GM23338 (cell line): ENCODE measurements around the gene PPME1. TPM values are rescaled to one million over a fixed set of nuclear protein-coding genes. Genes with fewer than 3 reads are reported as not detected.

Experiments
- ATAC-seq: fragments of 200-7000 bp; cut with Tn5 transposase; 3 replicates; pipeline ENCODE4 v1.9.1; 2020
- DNase-seq: peaks from one replicate; pipeline ENCODE4 v3.0.0-alpha.2; 2015; ENCODE audit warnings: low spot score
- H2AFZ ChIP-seq: fragments of 200-600 bp; sonication (generic); 2 replicates; pipeline ENCODE4 v1.8.0; 2016; ENCODE audit warnings: antibody characterized with exemption, mild to moderate bottlenecking, moderate library complexity
- H3F3A ChIP-seq: fragments of 200-600 bp; sonication (generic); replicated peaks from 2 replicates; pipeline ENCODE4 v1.8.0; 2017; ENCODE audit warnings: antibody characterized with exemption, mixed run types, low read depth
- H3K27ac ChIP-seq: fragments of 200-600 bp; sonication (generic); 2 replicates; pipeline ENCODE4 v1.6.1; 2016; ENCODE audit warnings: low read depth
- H3K27me3 ChIP-seq: fragments of 200-600 bp; sonication (generic); 2 replicates; pipeline ENCODE4 v1.8.0; 2016; ENCODE audit warnings: mild to moderate bottlenecking, mixed run types, moderate library complexity; ENCODE audit not compliant: insufficient read depth
- H3K36me3 ChIP-seq: fragments of 200-600 bp; sonication (generic); 2 replicates; pipeline ENCODE4 v1.8.0; 2016; ENCODE audit warnings: mild to moderate bottlenecking; ENCODE audit not compliant: insufficient read depth
- H3K4me1 ChIP-seq: fragments of 200-600 bp; sonication (generic); 2 replicates; pipeline ENCODE4 v1.8.0; 2016; ENCODE audit warnings: mild to moderate bottlenecking, moderate library complexity; ENCODE audit not compliant: insufficient read depth
- H3K4me2 ChIP-seq: fragments of 200-600 bp; sonication (generic); 2 replicates; pipeline ENCODE4 v1.7.1; 2017; ENCODE audit warnings: mixed run types
- H3K4me3 ChIP-seq: fragments of 200-600 bp; sonication (generic); 2 replicates; pipeline ENCODE4 v1.6.1; 2016; ENCODE audit warnings: mixed run types
- H3K79me2 ChIP-seq: fragments of 200-600 bp; sonication (generic); replicated peaks from 2 replicates; pipeline ENCODE4 v1.8.0; 2017; ENCODE audit warnings: mild to moderate bottlenecking; ENCODE audit not compliant: insufficient read depth
- H3K9me2 ChIP-seq: fragments of 200-600 bp; sonication (generic); 2 replicates; pipeline ENCODE4 v1.8.0; 2017; ENCODE audit not compliant: insufficient read depth
- H4K20me1 ChIP-seq: fragments of 200-600 bp; sonication (generic); replicated peaks from 2 replicates; pipeline ENCODE4 v1.8.0; 2017; ENCODE audit warnings: mild to moderate bottlenecking; ENCODE audit not compliant: insufficient read depth
- H3K27ac Mint-ChIP-seq: 2 replicates; pipeline ENCODE4 v1.8.0; 2020; ENCODE audit warnings: inconsistent platforms, mild to moderate bottlenecking, moderate library complexity, mixed read lengths
- H3K27me3 Mint-ChIP-seq: 3 replicates; pipeline ENCODE4 v1.8.0; 2022; ENCODE audit warnings: low read depth, mild to moderate bottlenecking, moderate library complexity, mixed read lengths, inconsistent platforms; ENCODE audit not compliant: insufficient read depth, poor library complexity
- H3K36me3 Mint-ChIP-seq: 3 replicates; pipeline ENCODE4 v1.8.0; 2021; ENCODE audit warnings: low read depth, mild to moderate bottlenecking, inconsistent platforms, moderate library complexity, mixed read lengths
- H3K4me1 Mint-ChIP-seq: 3 replicates; pipeline ENCODE4 v1.8.0; 2020; ENCODE audit warnings: mild to moderate bottlenecking, inconsistent platforms, mixed read lengths
- H3K4me3 Mint-ChIP-seq: 3 replicates; pipeline ENCODE4 v1.8.0; 2021; ENCODE audit warnings: moderate library complexity, mild to moderate bottlenecking, inconsistent platforms, mixed read lengths
- H3K9me3 Mint-ChIP-seq: 3 replicates; pipeline ENCODE4 v1.8.0; 2020; ENCODE audit warnings: moderate library complexity, mild to moderate bottlenecking, inconsistent platforms, mixed read lengths
- CREB1 ChIP-seq: fragments of 250-450 bp; sonication (Bioruptor Pico); IDR thresholded peaks from 2 replicates; pipeline ENCODE4 v1.5.0; 2020; ENCODE audit warnings: low read depth, mild to moderate bottlenecking, moderate library complexity
- EZH2 ChIP-seq: fragments of 200-600 bp; sonication (generic); IDR thresholded peaks from one replicate; pipeline ENCODE4 v1.8.0; 2017; ENCODE audit warnings: antibody characterized with exemption, mild to moderate bottlenecking, low read depth; ENCODE audit not compliant: unreplicated experiment
- EZH2phosphoT487 ChIP-seq: fragments of 200-600 bp; sonication (generic); IDR thresholded peaks from one replicate; pipeline ENCODE4 v1.8.1; 2018; ENCODE audit warnings: antibody characterized with exemption; ENCODE audit not compliant: unreplicated experiment
- JUNB ChIP-seq: IDR thresholded peaks from one replicate; pipeline ENCODE4 v1.6.1; 2016; ENCODE audit warnings: antibody characterized with exemption; ENCODE audit not compliant: unreplicated experiment
- REST ChIP-seq: IDR thresholded peaks from one replicate; pipeline ENCODE4 v1.6.1; 2018; ENCODE audit warnings: antibody characterized with exemption; ENCODE audit not compliant: unreplicated experiment
- STAT1 ChIP-seq: IDR thresholded peaks from one replicate; pipeline ENCODE4 v1.6.1; 2016; ENCODE audit warnings: antibody characterized with exemption; ENCODE audit not compliant: unreplicated experiment
- ZNF331 ChIP-seq: fragments of 250-450 bp; sonication (Bioruptor Pico); IDR thresholded peaks from 2 replicates; pipeline ENCODE4 v1.5.0; 2020; ENCODE audit warnings: low read depth, mild to moderate bottlenecking, moderate library complexity
- polyA plus RNA-seq: library from polyadenylated mRNA; unstranded; fragments of >200 nt; fragmentation: Nextera tagmentation; extraction: Ambion mirVana; gene quantifications from 2 replicates; pipeline ENCODE4 v1.2.1, GENCODE V29; 2016
- total RNA-seq: library from RNA; depleted of rRNA; stranded (reverse); fragments of >200 nt; shearing (Covaris generic); gene quantifications from 2 replicates; pipeline ENCODE4 v1.2.3, GENCODE V29; 2014
- TF ChIP-seq, protein P1 (sequence below): fragments of 250-450 bp; sonication (Bioruptor Pico); IDR thresholded peaks from 2 replicates; pipeline ENCODE4 v1.5.0; 2020; ENCODE audit warnings: mild to moderate bottlenecking, moderate library complexity
- TF ChIP-seq, protein P2 (sequence below): IDR thresholded peaks from 2 replicates; pipeline ENCODE4 v1.6.1; 2016; ENCODE audit warnings: antibody characterized with exemption

Gene PPME1
- total and polyA plus RNA-seq, 2 experiments from 2014 or later: 32.1 to 37.2 TPM

DNA sequence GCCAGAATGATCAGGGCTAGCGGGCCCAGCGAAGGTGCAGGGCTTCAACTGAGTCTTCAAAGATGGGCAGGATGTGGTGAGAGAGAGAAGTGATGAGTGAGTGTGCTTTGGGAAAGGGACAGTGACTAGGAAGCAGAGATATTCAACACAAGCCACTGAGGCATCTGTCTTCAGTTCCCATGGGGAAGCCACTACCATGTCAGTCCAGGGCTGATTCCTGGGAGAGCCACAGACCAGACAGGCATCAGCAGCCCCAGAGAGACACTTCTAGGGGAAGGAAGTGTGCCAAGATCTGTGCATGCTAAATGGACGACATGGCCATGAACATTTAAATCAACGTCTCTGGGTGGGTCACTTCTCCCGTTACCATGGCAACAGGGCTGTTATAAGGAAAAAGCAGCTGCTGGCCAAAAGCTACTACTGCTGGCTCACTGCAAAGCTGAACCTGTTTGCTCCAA lies 111.9 kb downstream of the PPME1 start:
- ATAC-seq (no peak), DNase-seq (peak; percentile 24)
- no peaks in the 10 kb centered on the region for H3K4me1 ChIP-seq
- TF ChIP-seq REST (no peak), STAT1 (no peak), EZH2phosphoT487 (no peak), ZNF331 (CRISPR knock-in tag) (no peak), EZH2 (no peak), CREB1 (CRISPR knock-in tag) (no peak), JUNB (no peak)
- TF ChIP-seq, protein P1, sequence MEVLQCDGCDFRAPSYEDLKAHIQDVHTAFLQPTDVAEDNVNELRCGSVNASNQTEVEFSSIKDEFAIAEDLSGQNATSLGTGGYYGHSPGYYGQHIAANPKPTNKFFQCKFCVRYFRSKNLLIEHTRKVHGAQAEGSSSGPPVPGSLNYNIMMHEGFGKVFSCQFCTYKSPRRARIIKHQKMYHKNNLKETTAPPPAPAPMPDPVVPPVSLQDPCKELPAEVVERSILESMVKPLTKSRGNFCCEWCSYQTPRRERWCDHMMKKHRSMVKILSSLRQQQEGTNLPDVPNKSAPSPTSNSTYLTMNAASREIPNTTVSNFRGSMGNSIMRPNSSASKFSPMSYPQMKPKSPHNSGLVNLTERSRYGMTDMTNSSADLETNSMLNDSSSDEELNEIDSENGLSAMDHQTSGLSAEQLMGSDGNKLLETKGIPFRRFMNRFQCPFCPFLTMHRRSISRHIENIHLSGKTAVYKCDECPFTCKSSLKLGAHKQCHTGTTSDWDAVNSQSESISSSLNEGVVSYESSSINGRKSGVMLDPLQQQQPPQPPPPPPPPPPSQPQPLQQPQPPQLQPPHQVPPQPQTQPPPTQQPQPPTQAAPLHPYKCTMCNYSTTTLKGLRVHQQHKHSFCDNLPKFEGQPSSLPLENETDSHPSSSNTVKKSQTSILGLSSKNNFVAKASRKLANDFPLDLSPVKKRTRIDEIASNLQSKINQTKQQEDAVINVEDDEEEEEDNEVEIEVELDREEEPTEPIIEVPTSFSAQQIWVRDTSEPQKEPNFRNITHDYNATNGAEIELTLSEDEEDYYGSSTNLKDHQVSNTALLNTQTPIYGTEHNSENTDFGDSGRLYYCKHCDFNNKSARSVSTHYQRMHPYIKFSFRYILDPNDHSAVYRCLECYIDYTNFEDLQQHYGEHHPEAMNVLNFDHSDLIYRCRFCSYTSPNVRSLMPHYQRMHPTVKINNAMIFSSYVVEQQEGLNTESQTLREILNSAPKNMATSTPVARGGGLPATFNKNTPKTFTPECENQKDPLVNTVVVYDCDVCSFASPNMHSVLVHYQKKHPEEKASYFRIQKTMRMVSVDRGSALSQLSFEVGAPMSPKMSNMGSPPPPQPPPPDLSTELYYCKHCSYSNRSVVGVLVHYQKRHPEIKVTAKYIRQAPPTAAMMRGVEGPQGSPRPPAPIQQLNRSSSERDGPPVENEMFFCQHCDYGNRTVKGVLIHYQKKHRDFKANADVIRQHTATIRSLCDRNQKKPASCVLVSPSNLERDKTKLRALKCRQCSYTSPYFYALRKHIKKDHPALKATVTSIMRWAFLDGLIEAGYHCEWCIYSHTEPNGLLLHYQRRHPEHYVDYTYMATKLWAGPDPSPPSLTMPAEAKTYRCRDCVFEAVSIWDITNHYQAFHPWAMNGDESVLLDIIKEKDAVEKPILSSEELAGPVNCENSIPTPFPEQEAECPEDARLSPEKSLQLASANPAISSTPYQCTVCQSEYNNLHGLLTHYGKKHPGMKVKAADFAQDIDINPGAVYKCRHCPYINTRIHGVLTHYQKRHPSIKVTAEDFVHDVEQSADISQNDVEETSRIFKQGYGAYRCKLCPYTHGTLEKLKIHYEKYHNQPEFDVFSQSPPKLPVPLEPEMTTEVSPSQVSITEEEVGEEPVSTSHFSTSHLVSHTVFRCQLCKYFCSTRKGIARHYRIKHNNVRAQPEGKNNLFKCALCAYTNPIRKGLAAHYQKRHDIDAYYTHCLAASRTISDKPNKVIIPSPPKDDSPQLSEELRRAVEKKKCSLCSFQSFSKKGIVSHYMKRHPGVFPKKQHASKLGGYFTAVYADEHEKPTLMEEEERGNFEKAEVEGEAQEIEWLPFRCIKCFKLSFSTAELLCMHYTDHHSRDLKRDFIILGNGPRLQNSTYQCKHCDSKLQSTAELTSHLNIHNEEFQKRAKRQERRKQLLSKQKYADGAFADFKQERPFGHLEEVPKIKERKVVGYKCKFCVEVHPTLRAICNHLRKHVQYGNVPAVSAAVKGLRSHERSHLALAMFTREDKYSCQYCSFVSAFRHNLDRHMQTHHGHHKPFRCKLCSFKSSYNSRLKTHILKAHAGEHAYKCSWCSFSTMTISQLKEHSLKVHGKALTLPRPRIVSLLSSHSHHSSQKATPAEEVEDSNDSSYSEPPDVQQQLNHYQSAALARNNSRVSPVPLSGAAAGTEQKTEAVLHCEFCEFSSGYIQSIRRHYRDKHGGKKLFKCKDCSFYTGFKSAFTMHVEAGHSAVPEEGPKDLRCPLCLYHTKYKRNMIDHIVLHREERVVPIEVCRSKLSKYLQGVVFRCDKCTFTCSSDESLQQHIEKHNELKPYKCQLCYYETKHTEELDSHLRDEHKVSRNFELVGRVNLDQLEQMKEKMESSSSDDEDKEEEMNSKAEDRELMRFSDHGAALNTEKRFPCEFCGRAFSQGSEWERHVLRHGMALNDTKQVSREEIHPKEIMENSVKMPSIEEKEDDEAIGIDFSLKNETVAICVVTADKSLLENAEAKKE (CRISPR knock-in tag): no peak
- TF ChIP-seq, protein P2, sequence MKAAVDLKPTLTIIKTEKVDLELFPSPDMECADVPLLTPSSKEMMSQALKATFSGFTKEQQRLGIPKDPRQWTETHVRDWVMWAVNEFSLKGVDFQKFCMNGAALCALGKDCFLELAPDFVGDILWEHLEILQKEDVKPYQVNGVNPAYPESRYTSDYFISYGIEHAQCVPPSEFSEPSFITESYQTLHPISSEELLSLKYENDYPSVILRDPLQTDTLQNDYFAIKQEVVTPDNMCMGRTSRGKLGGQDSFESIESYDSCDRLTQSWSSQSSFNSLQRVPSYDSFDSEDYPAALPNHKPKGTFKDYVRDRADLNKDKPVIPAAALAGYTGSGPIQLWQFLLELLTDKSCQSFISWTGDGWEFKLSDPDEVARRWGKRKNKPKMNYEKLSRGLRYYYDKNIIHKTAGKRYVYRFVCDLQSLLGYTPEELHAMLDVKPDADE: no peak
- no peaks in the 10 kb centered on the region for H3K27me3 ChIP-seq
- no peaks in the 10 kb centered on the region for H3K9me2 ChIP-seq
- no peaks in the 10 kb centered on the region for H3F3A ChIP-seq
- Mint-ChIP-seq H3K9me3 (no peaks in the 10 kb centered on the region), H3K27ac (no peak overlapping the region), H3K36me3 (no peaks in the 10 kb centered on the region), H3K27me3 (no peaks in the 10 kb centered on the region), H3K4me3 (no peak overlapping the region), H3K4me1 (no peaks in the 10 kb centered on the region)
- no peaks in the 10 kb centered on the region for H4K20me1 ChIP-seq
- H3K4me2 ChIP-seq: no peak overlapping the region
- H3K36me3 ChIP-seq: no peaks in the 10 kb centered on the region
- H3K4me3 ChIP-seq: no peak overlapping the region
- H3K79me2 ChIP-seq: no peaks in the 10 kb centered on the region
- no peak overlapping the region for H2AFZ ChIP-seq
- no peak overlapping the region for H3K27ac ChIP-seq
